GM19372 (cell line): ENCODE data around the gene XG.
"Not testable (repeated sequence)": the region's sequence is repeated elsewhere in the genome, so short reads cannot be mapped to it uniquely, and the experiment has no call there.

ENCODE experiments used
- ATAC-seq: cut with Tn5 transposase; IDR thresholded peaks from one replicate; pipeline ENCODE4 v1.9.1; 2021; ENCODE audit warnings: mild to moderate bottlenecking, low read depth, moderate library complexity; ENCODE audit not compliant: unreplicated experiment

Gene XG, protein sequence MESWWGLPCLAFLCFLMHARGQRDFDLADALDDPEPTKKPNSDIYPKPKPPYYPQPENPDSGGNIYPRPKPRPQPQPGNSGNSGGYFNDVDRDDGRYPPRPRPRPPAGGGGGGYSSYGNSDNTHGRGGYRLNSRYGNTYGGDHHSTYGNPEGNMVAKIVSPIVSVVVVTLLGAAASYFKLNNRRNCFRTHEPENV

GRCh38 chrX:2751874-2752300, at the start of gene XG:
Gene XG, plus strand, starts transcription at chrX:2752040. Its CDS starts 235 bp downstream, at chrX:2752275.
- ATAC-seq, result not testable (repeated sequence)

GRCh38 chrX:2703991-2704369, 47.9 kb upstream of the XG start:
- no peak for ATAC-seq

DNA sequence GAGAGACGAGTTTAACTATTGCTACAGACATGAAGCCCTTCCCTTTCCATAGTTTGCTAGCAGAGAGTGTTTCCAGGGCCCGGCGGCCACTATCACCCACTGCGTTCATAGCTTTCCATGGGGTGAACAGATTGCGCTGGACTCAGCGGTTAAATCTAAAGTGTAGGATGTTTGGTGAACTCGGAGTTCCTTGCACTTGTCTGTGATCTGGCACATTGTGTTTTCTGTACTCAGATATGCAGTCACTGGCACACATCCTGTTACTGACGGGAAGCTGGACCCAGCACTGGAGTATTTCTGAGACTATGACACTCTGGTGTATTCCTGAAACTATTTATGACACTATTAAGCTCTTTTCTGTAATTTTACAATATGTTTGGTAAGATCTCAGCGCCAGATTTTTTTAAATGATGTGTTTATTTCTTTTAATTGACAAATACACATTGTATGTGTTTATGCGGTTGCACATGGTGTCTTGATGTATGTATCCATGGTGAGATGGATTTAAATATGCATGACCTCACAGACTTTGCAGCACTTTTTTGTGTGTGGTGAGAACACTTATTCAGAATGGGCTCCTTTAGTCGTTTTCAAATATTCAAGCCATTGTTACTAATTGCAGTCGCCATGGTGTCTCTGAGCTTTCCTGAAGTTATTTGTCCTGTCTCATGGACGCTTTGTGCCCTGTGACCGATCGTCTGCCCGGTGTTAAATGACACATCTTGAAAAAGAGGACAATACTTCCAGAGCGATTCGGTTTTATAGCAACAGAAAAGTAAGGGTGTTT, 46.6 kb upstream of the XG start:
- ATAC-seq, result no peak

DNA sequence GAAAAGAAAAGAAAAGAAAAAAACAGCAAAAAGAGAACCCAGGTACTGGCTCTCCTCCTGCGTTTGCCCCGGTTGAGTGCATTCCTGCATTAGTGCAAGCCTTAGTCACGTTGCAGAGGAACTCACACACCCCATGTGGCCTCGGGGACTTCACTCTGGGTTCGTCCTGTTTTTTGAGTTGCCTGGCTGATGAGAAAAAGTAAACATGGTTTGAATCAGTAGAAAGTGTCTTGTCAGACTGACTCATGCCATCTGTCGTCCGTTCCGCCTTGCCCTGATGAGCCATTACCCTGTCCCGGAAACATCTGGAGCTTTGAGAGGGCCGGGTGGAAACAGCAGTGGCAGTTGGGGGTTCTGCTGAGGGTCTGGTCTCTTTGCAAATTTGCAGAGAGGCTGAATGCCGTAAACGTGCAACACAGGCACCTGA, 44.5 kb upstream of the XG start:
- ATAC-seq, result peak; percentile 91

GRCh38 chrX:2708021-2708420, 43.8 kb upstream of the XG start:
- ATAC-seq, result no peak

DNA sequence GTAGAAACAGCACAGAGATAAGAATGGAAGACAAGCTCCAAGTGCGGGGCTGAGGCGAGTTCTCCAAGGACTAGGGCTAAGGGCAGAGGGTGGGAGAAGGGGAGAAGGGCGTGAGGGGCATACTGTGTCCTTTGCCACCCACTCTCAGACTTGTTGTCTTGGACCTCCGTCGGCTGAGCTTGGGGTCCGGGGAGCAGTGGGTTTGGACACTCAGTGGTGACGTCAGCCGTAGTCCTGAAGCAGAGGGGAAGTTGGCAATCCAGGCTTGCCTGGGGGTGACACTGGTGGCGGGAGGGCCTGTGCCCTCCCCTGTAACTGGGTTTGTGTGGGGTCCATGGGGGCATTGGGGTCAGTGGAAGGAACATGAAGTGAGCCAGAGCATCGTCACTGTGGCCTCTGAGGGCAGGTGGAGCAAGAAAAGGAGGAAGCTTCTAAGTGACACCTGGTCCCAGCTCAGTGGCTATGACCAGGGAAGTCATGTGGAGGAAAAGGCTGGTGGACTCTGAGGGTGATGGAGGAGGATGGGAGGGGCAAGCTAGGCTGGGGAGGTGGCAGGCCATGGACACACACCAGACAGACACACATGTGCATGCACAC, 43.1 kb upstream of the XG start:
- ATAC-seq, result no peak

GRCh38 chrX:2709556-2709955, 42.3 kb upstream of the XG start:
- no peak for ATAC-seq

- no peak for ATAC-seq
These were observed 41.6 kb upstream of the XG start for GRCh38 chrX:2710041-2710840.

GRCh38 chrX:2711441-2711840, 40.4 kb upstream of the XG start:
- no peak for ATAC-seq

GRCh38 chrX:2712428-2712827, 39.4 kb upstream of the XG start:
- no peak for ATAC-seq

GRCh38 chrX:2712890-2713840, 38.7 kb upstream of the XG start:
- ATAC-seq, result no peak

DNA sequence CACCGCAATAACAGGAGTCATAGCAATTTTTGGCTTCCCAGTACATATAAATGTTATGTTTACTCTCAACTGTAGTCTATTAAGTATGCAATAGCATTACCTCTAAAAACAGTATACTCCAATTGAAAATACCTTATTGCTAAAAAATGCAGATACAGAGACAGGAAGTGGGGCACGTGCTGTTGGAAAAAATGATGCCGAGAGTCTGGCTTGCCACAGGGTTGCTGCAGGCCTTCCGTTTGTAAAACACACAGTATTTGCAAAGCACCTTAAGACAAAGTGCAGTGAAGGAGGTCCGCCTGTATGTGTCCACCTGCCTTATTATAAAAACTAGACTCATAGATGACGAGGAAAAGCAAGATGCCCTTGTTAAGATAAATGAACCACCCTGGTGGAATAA, 37.3 kb upstream of the XG start:
- no peak for ATAC-seq

- no peak for ATAC-seq
These were observed 36.7 kb upstream of the XG start for GRCh38 chrX:2715066-2715600.

DNA sequence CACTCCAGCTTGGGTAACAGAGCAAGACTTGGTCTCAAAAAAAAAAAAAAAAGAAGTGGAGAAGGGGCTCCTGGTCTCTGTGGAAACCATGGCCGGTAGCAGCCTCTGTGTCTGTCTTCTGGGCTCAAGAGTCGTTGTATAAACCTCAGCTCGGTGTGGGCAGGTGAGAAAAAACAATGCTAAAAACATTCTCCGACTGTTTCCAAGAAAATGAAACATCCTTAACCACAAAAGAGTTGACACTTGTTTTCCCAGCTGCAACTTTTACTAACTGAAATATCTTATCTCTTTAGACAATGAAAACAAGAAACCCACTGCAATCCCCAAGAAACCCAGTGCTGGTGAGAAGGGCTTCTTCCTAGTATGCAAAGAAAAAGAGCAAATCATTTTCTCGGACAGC, 34.5 kb upstream of the XG start:
- no peak for ATAC-seq

DNA sequence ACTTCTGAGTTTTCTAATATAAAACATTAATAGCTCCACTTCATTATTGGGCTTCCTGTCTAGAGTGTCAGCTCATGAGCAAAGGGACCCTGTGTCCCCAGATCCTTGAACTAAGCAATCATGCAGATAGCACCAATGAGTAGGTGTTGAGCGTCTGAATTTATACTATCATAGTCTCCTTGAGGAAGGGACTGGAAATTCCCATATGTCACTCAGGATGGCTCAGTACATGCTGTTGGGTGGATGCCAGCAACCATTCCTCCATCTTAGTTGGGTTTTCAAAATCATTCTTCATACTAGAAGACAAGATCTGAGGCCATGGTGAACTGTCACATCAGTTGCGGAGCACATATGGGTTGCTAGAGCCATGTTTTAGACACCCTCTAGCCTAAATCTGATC, 33.0 kb upstream of the XG start:
- no peak for ATAC-seq

- no peak for ATAC-seq
These were observed 31.9 kb upstream of the XG start for GRCh38 chrX:2719774-2720447.

GRCh38 chrX:2723286-2723879, 28.5 kb upstream of the XG start:
- no peak for ATAC-seq

GRCh38 chrX:2727264-2727663, 24.6 kb upstream of the XG start:
- ATAC-seq, result not testable (repeated sequence)

DNA sequence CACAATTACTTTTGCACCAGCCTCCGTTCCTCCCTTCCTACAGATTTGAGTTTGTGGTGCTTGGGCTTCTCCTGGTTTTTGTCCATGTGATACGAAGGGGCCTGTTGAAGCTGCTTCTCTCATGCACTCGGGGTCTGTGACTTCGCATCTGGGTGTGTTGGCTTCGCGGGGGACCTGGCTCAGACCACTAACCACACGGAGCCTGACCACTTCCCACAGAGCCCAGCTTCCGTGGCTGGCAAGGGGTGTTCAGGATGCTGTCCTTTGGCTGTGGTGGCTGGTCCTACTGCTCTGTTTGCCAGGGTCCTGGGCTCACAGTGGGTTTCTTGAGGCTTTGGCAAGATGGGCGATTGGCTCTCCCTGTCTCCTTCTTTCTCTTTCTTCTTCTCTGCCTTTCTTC, 19.8 kb upstream of the XG start:
- no peak for ATAC-seq
